Activated CD8-positive, alpha-beta memory T cell treated with anti-CD3 and anti-CD28 coated beads, Interleukin-2, amount 50 U/mL, for 4 hours (primary cell): ENCODE measurements around the gene ZNF740.
"Not testable (repeated sequence)": the region's sequence is repeated elsewhere in the genome, so short reads cannot be mapped to it uniquely, and the experiment has no call there.

Source experiments
- DNase-seq: peaks from one replicate; pipeline ENCODE4 v3.0.0-alpha.2; 2020

Gene ZNF740

DNA sequence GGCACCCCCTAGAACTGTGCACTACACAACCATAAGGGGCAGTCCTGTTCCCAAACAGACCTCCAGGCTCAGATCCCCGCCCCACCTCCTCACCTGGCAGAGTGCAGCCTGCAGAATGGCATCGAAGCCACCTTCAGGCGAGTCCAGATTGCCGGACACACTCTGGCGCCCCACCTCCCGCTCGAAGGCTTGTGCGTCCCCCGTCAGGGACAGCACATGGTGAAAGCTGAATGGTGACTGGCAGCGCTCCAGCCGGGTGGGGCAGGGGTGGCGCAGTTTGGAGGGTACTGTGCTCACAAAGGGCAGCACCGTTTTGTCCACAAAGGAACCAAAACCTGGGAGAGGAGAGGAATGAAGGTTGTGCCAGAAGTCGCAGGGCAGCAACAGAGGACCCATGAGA is 16.0 kb downstream of the ZNF740 start:
- DNase-seq = no peak

GRCh38 chr12:53197011-53197640 is 16.6 kb downstream of the ZNF740 start:
- DNase-seq = no peak

DNA sequence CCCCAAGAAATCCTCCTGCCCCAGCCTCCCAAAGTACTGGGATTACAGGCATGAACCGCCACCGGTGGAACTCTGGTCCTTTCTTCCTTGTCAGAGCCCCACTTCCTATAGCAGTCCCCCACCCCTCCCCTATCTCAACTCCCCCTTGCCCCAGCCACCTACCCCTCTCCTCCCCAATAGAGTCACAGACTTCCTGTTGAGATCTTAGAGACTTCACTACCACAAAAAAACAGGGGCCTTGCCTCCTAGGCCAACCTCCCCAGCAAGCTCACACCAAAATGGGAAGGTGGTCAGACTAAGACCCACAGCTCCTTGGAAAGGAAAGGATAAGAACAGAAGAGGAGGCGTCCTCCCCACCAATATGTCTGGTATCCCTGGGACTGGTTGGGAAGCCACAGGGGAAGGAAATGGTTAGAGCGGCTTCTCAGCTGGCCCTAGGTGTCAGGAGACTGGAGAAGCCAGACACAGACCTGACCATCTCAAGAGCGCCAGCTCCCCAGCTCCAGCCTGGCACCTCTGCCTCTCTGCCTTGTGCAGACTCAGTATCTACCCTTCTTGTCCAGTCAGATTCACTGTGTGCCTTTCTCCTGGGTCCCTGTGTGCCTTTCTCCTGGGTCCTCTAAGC is 18.1 kb downstream of the ZNF740 start:
- no peak for DNase-seq

DNA sequence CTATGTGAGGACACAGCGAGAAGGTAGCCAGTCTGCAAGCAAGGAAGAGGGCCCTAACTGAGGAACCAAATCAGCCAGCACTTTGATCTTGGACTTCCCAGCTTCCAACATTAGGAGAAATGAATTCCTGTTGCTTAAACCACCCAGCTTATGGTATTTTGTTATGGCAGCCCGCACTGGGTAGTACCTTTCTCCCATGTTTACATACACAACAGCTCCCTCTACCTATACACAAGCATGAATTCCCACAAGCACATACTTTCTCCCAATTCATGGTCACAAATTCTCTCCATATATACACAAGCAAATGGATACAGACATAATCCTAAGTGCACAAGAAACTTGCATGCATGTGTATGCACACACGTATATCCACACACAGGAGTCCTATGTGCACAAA is 19.2 kb downstream of the ZNF740 start:
- no peak for DNase-seq

GRCh38 chr12:53200107-53200457 is 19.6 kb downstream of the ZNF740 start:
- no peak for DNase-seq

GRCh38 chr12:53200458-53201176 is 20.1 kb downstream of the ZNF740 start:
- no peak for DNase-seq

DNA sequence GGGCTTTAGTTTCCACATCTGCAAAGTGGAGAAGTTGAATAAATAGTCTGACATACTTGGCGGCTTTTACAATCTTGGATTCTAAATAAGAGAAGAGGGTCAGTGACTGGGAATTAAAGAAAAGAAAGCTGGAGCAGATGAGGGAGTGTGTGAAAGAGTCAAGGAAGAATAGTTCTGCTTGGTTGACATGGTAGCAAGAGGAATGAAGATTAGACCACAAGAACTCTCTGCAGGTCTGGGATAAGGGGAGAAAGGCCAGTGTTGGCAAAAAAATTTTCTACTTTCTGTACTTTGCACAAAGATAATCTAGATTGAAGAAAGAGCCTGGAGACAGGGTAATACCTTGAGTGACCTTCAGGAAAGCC is 20.6 kb downstream of the ZNF740 start:
- DNase-seq = no peak

DNA sequence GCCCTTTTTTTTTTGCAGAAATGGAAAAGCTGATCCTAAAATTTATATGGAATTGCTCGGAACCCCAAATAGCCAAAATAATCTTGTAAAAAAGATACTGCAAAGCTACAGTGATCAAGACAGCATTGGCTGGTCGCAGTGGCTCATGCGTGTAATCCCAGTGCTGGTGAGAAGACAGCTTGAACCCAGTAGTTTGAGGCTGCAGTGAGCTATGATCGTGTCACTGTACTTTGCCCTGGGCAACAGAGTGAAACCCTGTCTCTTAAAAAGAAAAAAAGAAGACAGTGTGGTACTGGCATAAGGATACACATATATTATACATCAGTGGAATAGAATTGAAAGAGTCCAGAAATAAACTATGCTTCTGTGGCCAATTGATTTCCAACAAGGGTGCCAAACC is 21.1 kb downstream of the ZNF740 start:
- no peak for DNase-seq

DNA sequence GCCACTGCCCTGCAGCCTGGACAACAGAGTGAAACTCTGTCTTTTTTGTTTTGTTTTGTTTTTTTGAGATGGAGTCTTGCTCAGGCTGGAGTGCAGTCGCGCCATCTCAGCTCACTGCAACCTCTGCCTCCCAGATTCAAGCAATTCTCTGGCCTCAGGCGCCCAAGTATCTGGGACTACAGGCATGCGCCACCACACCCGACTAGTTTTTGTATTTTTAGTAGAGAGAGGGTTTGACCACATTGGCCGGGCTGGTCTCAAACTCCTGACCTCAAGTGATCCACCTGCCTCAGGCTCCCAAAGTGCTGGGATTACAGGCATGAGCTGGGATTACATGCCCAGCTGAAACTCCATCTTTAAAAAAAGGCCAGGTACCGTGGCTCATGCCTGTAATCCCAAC is 21.8 kb downstream of the ZNF740 start:
- DNase-seq = not testable (repeated sequence)

DNA sequence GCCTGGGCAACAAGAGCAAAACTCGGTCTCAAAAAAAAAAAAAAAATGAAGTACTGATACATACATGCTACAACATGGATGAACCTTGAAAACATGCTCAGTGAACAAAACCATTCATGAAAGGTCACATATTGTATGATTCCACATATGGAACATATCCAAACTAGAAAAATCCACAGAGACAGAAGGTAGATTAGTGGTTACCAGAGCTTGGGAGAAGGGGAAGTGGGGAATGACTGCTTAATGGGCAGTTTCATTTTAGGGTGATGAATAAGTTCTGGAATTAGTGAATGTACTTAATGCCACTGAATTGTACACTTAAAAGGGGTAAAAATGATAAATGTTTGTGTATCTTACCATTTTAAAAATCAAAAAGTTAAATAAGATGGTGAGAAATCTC is 23.8 kb downstream of the ZNF740 start:
- DNase-seq = no peak

DNA sequence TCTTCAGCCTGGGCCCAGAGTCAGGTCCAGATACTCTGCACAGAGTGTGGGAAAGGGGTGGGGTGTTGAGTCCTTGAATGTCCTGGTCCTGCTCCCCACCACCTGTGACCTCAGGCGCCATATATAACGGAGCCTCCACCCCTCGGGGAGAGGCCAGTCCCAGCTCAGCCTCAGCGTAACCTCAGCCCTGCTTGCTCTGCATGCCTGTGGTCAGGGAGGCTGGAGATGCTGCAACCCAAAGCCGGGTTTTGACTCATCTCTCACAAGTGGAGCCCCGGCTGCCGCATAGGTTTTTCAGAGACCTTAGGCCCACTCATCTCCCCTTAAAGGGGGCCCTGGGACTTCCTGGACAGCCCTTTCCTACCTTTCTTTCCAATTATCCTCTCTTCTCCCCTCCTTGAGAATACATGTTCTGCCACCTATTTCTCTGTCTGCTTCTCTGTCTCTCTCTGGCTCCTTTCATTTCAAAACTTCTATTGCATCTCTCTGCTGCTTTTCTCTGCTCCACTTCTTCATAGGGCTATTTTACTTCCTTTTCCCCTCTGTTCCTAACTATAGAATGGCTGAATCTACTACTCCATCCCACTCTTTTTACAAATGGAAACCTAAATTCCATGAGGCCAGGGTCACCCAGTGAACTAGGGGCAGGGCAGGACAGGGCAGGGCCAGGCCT is 25.4 kb downstream of the ZNF740 start:
- DNase-seq = peak; percentile 61

GRCh38 chr12:53207042-53207441 is 26.5 kb downstream of the ZNF740 start, which contains the start of gene ITGB7:
ITGB7 (minus strand) TSS chr12:53207251; CDS start chr12:53200443, 6,808 bp downstream.
- DNase-seq = peak; percentile 67

GRCh38 chr12:53208435-53208834 is 27.9 kb downstream of the ZNF740 start:
- DNase-seq = no peak

DNA sequence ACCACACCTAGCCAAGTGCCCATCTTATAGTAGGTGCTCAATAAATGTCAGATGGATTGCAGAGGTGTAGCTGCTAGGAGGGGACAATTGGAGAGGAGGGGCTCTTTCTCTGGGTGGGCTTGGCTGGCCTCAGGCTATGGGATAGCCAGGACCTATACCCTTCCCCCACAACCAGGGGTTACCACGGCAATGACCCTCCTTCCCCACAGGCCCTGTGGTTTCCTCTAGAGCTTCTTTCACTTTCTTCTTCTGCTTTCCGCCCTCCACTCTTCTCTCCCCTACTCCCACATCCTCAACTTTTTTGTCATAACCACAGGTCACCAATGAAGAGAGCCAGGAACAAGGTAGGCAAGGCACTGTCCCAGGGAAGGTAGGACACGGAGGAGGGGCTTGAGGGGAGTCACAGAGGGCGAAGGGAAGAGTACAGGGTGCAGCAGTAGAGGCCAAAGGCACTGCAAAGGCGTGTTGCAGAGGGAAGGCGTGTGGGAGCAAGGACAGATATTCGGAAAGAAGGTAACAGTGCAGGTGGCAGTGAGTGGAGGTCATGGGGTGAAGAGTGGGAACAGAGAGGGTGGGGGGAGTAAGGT is 28.4 kb downstream of the ZNF740 start:
- DNase-seq = no peak

DNA sequence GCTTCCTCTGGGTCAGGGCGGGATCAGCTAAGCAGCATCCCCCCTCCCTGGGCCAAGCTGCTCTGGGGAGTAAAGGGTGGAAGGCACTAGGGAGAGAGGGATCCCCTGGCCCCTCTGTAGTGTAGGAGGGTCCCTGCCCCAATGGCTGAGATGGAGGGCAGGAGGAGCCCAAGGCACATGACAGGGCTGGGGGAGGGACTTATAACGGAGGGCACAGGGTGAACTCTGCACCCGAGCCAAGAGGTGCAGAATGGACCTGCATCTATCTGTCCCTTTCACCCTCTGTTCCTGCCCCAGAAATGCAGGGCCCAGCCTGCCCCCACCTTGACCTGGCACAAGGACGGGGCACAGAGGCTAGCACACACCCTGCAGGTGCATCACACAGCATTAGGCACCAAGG is 30.3 kb downstream of the ZNF740 start:
- no peak for DNase-seq

DNA sequence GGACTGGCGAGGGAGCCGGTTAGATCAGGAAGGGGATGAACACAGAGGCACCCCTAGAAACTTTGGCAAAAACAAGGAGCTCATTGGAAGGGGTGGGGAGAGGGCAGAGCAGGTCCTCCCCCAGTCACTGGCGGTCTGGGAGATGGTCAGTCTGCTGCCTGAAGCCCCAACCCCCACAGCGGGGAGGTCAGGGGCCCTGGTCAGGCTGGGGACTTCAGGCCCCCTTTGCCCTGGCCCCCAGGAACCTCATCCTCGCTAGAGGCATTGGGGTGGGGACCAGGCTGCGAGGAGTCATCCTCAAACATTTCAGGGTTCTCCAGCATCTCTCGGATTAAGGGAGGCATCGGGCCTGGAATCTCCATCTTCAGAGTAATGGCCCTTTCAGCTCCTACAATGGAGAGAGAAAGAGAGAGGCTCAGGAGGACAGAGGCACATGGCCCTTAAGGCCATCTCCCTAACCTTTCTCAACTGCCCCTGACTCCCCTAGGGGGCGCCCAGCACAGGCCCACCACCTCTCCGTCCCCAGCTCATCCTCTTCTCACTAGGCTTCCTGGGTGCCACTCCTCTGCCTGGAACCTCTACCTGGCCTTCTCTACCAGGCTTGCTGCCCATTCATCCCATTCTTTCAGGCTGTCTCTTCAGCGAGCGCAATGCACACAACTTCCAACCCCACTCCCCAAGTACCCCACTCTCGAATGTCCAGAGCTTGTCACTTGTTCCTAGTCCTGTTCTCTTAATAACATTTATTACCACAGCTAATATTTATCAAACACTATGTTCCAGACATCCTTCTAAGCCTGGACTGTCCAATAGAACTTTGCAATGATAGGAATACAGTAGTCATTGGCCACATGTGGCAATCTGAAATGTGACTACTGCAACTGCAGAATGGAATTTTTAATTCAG is 31.2 kb downstream of the ZNF740 start:
- DNase-seq = no peak

DNA sequence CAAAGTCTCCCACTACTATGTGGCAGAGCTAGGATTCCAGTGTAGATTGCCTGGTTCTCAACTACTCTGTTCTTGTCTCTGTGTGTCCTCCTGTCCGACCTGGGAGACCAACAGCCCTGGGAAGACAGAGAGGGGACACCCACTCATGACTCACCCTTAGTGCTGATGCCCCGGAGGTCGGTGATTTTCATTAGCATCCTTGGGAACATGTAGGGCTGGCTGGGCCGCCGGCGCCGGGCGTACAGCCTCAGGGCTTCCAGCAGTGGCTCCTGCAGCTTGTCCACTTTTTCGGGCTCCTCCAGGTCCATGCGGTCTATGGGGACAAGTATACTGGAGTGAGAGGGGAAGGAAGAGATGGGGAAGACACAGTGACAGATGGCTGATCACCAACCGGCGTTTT is 32.4 kb downstream of the ZNF740 start:
- no peak for DNase-seq

- DNase-seq = peak; percentile 88
Measured at GRCh38 chr12:53213348-53213747, 32.8 kb downstream of the ZNF740 start.

- no peak for DNase-seq
Measured at GRCh38 chr12:53214221-53214620, 33.7 kb downstream of the ZNF740 start.

GRCh38 chr12:53214687-53215455 is 34.3 kb downstream of the ZNF740 start:
- DNase-seq = no peak

DNA sequence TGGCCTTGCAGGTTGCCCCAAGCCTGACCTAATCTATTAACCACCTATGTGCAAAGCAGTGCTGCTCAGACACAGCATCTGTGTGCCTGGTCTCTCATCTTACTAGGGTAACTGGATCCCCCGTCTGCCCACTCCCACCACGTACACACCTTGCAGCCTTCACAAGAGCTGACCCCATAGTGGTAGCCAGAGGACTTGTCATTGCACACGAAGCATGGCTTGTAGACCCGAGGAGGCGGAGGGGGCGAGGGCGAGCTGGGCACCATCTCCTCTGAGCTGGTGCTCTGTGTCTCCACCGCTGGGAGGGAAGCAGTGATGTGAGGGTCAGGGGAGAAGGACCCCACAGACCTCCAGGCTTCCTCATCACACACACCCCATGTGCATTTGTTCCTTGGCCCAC is 35.0 kb downstream of the ZNF740 start:
- DNase-seq = no peak
